SU-DHL-6 (cell line): ENCODE data around the gene MAML3.

Experiments used
- CTCF ChIP-seq: fragments of 200-600 bp; sonication (generic); IDR thresholded peaks from one replicate; pipeline ENCODE4 v1.5.1; 2017; ENCODE audit warnings: antibody characterized with exemption, mild to moderate bottlenecking, low read length, moderate library complexity; ENCODE audit not compliant: insufficient read depth, poor library complexity, severe bottlenecking
- EZH2phosphoT487 ChIP-seq: fragments of 200-600 bp; sonication (generic), shearing (Covaris generic); conservative IDR thresholded peaks from 2 replicates; pipeline ENCODE4 v1.6.1; 2018; ENCODE audit warnings: mild to moderate bottlenecking, antibody characterized with exemption, low read length, moderate library complexity, mixed read lengths

- TF ChIP-seq CTCF (no peak), EZH2phosphoT487 (no peak)
Measured at GRCh38 chr4:139689093-139689722, 464.8 kb downstream of the MAML3 start.
